HG03565 (cell line): ENCODE measurements around the gene SAMD4B.

Source experiments
- ATAC-seq: cut with Tn5 transposase; IDR thresholded peaks from one replicate; pipeline ENCODE4 v1.9.1; 2021; ENCODE audit warnings: mild to moderate bottlenecking, moderate library complexity; ENCODE audit not compliant: unreplicated experiment

SAMD4B gene

DNA sequence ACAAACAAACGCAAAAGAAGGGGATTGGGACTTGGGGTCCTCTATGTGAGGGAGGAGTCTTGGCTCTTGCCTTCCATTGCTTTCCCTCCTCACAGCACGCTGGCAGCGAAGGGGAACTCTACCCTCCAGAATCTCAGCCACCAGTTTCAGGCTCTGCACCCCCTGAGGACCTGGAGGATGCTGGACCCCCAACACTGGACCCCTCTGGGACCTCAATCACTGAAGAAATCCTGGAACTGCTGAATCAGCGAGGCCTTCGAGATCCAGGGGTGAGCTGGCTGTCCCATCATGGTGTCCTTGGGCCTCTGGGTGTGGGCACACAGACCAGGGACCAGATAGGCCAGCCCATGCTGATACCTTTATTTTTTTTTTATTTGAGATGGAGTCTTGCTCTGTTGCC, 79.8 kb downstream of the SAMD4B start:
- no peak for ATAC-seq

DNA sequence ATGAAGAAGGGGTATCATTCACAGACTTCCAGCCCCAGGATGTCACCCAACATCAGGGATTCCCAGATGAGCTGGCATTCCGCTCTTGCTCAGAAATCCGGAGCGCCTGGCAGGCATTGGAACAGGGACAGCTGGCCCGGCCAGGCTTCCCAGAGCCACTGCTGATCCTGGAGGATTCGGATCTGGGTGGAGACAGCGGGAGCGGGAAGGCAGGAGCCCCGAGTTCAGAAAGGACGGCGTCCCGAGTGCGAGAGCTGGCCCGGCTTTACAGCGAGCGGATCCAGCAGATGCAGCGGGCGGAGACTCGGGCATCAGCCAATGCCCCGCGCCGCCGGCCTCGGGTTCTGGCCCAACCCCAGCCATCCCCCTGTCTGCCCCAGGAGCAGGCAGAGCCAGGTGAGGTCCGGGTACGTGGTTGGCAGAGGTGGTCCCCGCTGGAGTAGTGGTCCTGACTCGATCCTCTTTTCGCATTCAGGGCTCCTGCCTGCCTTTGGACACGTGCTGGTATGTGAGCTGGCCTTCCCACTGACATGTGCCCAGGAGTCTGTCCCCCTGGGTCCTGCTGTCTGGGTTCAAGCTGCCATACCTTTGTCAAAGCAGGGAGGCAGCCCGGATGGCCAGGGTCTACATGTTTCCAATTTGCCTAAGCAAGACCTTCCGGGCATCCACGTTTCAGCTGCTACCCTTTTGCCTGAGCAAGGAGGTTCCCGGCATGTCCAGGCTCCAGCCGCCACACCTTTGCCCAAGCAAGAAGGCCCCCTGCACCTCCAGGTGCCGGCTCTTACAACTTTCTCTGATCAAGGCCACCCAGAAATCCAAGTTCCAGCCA, 81.3 kb downstream of the SAMD4B start:
- no peak for ATAC-seq

DNA sequence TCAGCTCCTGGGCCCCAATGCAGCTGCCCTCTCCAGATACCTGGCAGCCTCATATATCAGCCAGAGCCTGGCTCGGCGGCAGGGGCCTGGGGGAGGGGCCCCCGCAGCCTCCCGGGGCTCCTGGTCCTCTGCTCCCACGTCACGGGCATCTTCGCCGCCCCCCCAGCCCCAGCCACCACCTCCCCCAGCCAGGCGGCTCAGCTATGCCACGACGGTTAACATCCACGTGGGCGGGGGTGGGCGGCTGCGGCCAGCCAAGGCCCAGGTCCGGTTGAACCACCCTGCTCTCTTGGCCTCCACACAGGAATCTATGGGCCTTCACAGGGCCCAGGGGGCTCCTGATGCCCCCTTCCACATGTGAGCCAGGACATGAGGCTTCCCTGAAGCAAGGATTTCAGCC, 82.7 kb downstream of the SAMD4B start:
- no peak for ATAC-seq

DNA sequence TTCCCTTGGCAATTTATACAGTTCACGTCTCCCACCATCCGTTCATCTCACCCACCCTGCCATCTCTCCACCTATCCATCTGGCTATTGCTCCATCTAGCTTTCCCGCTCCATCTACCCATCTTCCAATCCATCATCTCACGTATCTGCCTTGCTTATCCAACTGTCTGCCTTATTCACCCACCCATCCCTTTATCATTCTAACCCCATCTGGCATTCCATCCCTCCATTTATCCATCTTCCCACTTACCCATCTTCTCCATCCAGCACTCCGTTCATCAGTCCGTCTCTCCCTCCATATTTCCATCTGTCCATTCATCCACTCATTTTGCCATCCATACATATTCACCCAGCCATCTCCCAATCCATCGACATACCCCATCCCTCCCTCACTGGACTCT, 83.5 kb downstream of the SAMD4B start:
- ATAC-seq: no peak

DNA sequence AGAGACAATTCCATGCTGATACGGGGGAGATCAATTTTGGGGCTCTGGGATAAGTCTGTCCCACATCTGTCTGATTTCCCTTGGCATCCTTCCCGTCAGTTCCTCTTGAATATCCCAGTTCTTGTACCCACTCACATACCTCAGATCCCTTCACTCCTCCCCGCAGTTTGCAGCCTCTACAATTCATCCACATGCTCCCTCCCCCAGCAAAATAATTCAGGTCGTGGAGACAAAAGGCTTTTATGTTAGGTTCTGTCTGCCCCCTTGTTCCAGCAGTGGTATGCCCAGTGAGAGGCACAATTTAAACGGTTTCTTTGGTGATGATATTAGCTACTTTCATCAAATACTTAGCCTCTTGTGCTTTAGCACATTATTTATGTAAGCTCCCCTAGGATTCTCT, 83.9 kb downstream of the SAMD4B start:
- no peak for ATAC-seq

DNA sequence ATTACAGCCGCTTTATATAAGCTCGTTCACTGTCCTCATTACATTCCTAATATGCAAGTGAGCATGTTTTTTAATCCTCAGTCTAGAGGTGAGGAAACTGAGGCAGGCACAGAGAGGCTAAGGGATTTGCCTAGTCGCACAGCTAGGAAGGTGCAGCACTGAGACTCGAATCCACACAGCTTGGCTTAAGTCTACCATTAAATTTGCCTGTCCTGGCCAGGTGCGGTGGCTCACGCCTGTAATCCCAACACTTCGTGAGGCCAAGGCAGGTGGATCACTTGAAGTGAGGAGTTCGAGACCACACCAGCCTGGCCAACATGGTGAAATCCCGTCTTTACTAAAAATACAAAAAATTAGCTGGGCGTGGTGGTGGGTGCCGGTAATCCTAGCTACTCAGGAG, 85.5 kb downstream of the SAMD4B start:
- ATAC-seq: no peak

DNA sequence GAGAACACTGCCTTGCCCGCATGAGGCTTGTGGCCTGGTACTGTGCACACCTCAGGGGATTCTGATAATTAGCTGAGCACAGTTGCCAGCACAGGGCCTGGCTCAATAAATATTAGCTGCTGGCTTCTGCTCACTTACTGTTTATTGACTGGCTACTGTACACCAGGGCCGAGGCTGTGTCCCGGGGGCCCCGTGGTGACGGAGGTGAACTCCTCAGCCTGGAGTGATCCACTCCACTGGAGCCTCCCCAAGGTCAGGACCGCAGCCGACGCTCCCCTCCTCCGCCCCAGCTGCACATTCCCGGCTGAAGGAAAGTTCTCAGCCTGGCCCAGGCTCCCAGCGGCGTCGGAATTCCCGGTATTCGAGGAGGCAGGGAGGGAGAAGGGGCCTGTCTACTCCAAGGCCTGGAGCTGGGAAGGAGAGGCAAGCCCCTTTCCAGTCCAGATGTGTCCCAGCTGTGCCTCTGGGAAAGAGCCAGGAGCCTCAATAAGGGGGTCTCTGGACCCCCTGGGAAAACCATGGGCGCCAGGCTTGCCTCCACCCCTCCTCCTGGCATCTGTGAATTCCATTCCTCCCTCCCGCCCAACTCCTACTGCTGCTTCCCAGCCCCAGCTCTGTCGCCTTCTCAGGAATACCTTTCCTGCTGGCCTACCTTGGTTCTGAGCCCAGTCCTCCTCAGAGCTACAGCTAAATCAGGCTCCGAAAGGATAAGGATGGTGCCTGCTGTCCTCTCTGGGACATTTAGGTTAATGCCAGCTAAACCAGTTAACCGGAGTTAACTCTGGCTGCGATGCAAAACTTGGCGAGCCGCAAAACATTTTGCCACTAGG, 86.3 kb downstream of the SAMD4B start:
- no peak for ATAC-seq

DNA sequence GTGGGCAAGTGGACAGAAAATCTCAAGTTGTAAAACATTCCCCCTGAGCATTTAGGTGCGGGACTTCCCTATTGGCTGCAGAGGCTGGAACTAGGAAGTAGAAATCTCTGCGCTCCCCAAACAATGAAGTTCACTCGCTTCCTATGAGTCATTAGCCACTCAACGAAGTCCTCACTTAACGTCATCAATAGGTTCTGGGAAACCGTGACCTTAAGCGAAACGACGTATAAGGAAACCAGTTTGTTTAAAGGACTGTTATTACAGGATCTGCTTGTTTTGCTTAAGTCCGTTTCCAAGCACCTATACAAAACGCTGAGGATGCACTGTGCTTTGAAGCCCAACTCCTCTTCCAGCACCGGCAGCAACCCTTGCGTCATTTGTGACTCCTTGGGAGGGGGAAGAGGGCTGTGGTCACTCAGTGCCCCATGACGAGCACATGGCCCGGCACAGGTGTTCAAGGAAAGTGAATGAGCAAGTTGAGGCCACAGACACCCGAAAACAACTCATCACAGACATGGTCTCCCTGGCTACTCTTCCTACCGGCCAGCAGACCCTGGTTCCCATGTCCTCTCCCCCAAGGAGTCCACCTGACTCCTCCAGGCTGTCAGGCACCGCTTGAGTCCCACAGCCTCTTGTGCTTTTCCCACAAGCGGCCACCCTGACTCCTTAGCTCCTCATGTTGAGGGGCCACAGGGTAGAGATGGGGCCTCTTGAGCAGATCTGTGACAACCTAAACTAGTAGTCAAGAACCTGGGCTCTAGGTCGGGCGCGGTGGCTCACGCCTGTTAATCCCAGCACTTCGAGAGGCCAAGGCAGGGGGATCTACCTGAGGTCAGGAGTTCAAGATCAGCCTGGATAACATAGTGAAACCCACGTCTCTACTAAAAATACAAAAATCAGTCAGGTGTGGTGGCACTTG, 88.7 kb downstream of the SAMD4B start:
- no peak for ATAC-seq

DNA sequence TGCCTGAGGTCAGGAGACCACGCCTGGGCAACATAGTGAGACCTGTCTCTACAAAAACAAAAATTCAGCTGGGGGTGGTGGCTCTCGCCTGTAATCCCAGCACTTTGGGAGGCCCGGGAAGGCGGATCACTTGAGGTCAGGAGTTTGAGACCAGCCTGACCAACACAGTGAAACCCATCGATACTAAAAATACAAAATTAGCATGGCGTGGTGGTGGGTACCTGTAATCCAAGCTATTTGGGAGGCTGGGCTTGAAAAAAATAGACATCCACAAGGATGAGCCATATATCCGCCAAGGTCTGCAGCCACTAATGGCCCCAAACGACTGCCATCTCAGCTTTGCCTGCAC, 90.4 kb downstream of the SAMD4B start:
- no peak for ATAC-seq

DNA sequence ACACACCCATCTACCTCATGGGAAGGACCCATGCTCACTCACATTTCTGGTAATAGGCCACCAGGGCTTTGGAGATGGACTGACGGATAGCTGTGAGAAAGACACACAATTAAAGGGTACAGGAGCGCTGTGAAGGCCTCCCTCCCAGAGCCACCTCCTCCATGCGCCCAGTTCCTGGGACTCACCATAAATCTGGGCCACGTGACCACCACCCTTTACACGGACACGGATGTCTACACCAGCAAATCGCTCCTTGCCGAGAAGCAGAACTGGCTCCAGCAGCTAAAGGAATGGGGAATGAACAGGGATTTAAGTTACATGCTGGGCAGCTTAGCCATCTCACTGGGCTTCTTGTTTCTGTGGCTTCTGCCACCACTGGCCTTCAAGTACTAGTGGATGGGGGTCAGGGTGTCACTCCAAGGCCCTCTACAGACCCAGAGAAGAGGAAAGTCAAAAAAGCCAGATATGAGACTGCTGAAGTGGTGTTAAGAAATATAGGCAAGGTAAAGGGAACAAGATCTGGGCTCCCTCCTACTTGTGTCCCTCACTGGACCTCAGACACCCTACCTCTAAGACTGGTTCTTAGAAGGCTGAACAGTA, 91.4 kb downstream of the SAMD4B start:
- ATAC-seq: no peak

DNA sequence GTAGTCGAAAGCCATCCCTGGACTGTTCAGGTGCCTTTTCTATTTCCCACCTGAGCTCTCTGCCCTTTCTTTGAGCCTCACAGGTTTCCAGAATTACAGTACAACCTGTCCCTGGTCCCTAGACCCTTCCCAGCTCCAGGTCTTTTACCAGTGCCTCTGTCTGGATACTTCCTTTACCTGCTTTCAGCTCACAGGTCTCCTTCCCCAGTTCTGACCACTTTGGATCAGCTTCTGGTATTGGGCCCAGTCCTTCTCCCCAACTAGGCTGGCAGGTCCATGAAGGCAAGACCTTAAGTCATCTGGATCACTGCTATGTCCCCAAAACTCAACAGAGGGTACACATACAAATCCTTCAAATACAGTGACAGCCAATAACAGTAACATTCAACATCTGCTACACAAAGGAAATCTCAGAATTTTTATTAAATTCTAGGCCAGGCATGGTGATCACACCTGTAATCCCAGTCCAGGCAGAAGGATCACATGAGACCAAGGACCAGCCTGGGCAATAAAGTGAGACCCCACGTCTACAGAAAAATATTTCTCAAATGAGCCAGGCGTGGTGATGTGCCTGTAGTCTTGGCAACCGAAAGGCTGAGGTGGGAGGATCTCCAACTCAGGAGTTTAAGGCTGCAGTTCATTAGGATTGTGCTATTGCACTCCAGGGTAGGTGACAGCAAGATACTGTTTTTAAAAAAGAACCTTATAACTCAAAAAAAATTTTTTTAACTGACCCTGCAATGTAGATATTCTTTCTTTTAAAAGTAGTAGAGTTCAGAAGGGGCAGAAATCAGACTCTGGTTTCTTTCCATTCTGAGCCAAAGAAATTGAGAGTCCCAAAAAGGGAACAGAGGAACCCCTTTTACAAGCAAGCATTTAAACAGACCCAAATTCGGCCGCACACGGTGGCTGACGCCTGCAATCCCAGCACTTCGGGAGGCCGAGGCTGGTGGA, 92.2 kb downstream of the SAMD4B start:
- ATAC-seq: no peak
